Kidney epithelial cell (primary cell): ENCODE results near the gene HMGCR. TPM values are rescaled to one million over a fixed set of nuclear protein-coding genes. Genes with fewer than 3 reads are reported as not detected.

Source experiments
- DNase-seq: peaks from one replicate; pipeline ENCODE4 v3.0.0-alpha.2; 2010; ENCODE audit warnings: low read depth
- H3K27me3 ChIP-seq: 2 replicates; pipeline ENCODE4 v1.6.0; 2011; ENCODE audit warnings: low read length; ENCODE audit not compliant: control insufficient read depth, insufficient read depth
- H3K36me3 ChIP-seq: 2 replicates; pipeline ENCODE4 v1.5.1; 2011; ENCODE audit warnings: low read length; ENCODE audit not compliant: control insufficient read depth, insufficient read depth
- H3K4me3 ChIP-seq: 2 replicates; pipeline ENCODE4 v1.5.1; 2011; ENCODE audit warnings: low read depth, mild to moderate bottlenecking, control low read depth, low read length
- CTCF ChIP-seq: IDR thresholded peaks from 2 replicates; pipeline ENCODE4 v1.5.1; 2011; ENCODE audit warnings: mild to moderate bottlenecking, moderate library complexity, low read length, control low read depth, inconsistent platforms; ENCODE audit not compliant: insufficient read depth, poor library complexity, severe bottlenecking
- total RNA-seq: library from RNA; depleted of rRNA; stranded (reverse); fragments of >200 nt; gene quantifications from 2 replicates; pipeline ENCODE4 v1.2.3, GENCODE V29; 2015

Gene HMGCR
- total RNA-seq, 1 donor from 2014 or later: 67.8 TPM

GRCh38 chr5:75335952-75336614 is 937 bp upstream of the HMGCR start:
- peak; percentile 39 for TF ChIP-seq CTCF
- DNase-seq: peak; percentile 52
- H3K4me3 ChIP-seq: peak overlapping the region; percentile 52
- H3K27me3 ChIP-seq: no peaks in the 10 kb centered on the region
- no peaks in the 10 kb centered on the region for H3K36me3 ChIP-seq

GRCh38 chr5:75337366-75338021 is 474 bp downstream of the HMGCR start:
- no peaks in the 10 kb centered on the region for H3K36me3 ChIP-seq
- H3K4me3 ChIP-seq: peak overlapping the region; percentile 71
- H3K27me3 ChIP-seq: no peaks in the 10 kb centered on the region
- no peak for DNase-seq
- TF ChIP-seq CTCF: no peak

- Histone ChIP-seq H3K4me3 (peak overlapping the region; percentile 71), H3K27me3 (no peaks in the 10 kb centered on the region), H3K36me3 (no peaks in the 10 kb centered on the region)
- TF ChIP-seq CTCF: no peak
- no peak for DNase-seq
Observed at GRCh38 chr5:75338408-75338807, 1.4 kb downstream of the HMGCR start.

GRCh38 chr5:75340714-75341478 is 3.9 kb downstream of the HMGCR start:
- Histone ChIP-seq H3K4me3 (no peak overlapping the region), H3K36me3 (no peaks in the 10 kb centered on the region), H3K27me3 (no peaks in the 10 kb centered on the region)
- DNase-seq: no peak
- TF ChIP-seq CTCF: no peak

- DNase-seq: no peak
- H3K27me3 ChIP-seq: no peaks in the 10 kb centered on the region
- no peaks in the 10 kb centered on the region for H3K36me3 ChIP-seq
- H3K4me3 ChIP-seq: no peak overlapping the region
- no peak for TF ChIP-seq CTCF
Observed at GRCh38 chr5:75341934-75342333, 4.9 kb downstream of the HMGCR start.
